ENCODE results near the gene C1orf53. TPM values are rescaled to one million over a fixed set of nuclear protein-coding genes. Genes with fewer than 3 reads are reported as not detected.

C1orf53 gene
- total RNA-seq, 1 experiment from 2014 or later = 15.1 TPM

- CTCF ChIA-PET = interaction anchor here (0.5 to 1.2 kb wide), 2 partner anchors 362 to 398 kb away, joined by 3 to 5 read pairs; no protein-coding TSS in a partner anchor
- intact Hi-C loops (cut with micrococcal nuclease) = loop anchor here (5.0 kb wide), 3 partner anchors 237 to 767 kb away; partner anchors contain the start of gene NEK7
- BruUV-seq (replicated peaks) = no TSS peak
- Mint-ChIP-seq H3K4me1 (ENCODE audit: insufficient read depth, unreplicated experiment) (peaks cover 17% of the 10 kb centered on the region), H3K27ac (ENCODE audit: low read depth, unreplicated experiment) (no peak overlapping the region), H3K9me3 (ENCODE audit: unreplicated experiment) (no peaks in the 10 kb centered on the region), H3K27me3 (ENCODE audit: insufficient read depth, unreplicated experiment) (no peaks in the 10 kb centered on the region), H3K36me3 (ENCODE audit: insufficient read depth, unreplicated experiment) (no peaks in the 10 kb centered on the region), H3K4me3 (ENCODE audit: unreplicated experiment) (no peak overlapping the region)
- DNase-seq (ENCODE audit: unreplicated experiment) = no peak
- POLR2A ChIA-PET = no interaction called here
- TF ChIP-seq, protein P1, sequence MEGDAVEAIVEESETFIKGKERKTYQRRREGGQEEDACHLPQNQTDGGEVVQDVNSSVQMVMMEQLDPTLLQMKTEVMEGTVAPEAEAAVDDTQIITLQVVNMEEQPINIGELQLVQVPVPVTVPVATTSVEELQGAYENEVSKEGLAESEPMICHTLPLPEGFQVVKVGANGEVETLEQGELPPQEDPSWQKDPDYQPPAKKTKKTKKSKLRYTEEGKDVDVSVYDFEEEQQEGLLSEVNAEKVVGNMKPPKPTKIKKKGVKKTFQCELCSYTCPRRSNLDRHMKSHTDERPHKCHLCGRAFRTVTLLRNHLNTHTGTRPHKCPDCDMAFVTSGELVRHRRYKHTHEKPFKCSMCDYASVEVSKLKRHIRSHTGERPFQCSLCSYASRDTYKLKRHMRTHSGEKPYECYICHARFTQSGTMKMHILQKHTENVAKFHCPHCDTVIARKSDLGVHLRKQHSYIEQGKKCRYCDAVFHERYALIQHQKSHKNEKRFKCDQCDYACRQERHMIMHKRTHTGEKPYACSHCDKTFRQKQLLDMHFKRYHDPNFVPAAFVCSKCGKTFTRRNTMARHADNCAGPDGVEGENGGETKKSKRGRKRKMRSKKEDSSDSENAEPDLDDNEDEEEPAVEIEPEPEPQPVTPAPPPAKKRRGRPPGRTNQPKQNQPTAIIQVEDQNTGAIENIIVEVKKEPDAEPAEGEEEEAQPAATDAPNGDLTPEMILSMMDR (IDR thresholded peaks at IDR 0.05; ENCODE audit: unreplicated experiment) = no peak
These were observed 17.6 kb downstream of the C1orf53 start for GRCh38 chr1:197920067-197920396.

- Mint-ChIP-seq H3K27ac (ENCODE audit: low read depth, unreplicated experiment) (no peak overlapping the region), H3K27me3 (ENCODE audit: insufficient read depth, unreplicated experiment) (no peaks in the 10 kb centered on the region)
These were observed 18.1 kb downstream of the C1orf53 start for GRCh38 chr1:197920414-197921117.

GRCh38 chr1:197921235-197922069 lies 19.0 kb downstream of the C1orf53 start:
- Mint-ChIP-seq H3K27ac (ENCODE audit: low read depth, unreplicated experiment) (no peak overlapping the region), H3K4me3 (ENCODE audit: unreplicated experiment) (no peak overlapping the region), H3K4me1 (ENCODE audit: insufficient read depth, unreplicated experiment) (peaks cover 11% of the 10 kb centered on the region), H3K36me3 (ENCODE audit: insufficient read depth, unreplicated experiment) (no peaks in the 10 kb centered on the region), H3K9me3 (ENCODE audit: unreplicated experiment) (no peaks in the 10 kb centered on the region), H3K27me3 (ENCODE audit: insufficient read depth, unreplicated experiment) (no peaks in the 10 kb centered on the region)
- BruUV-seq (replicated peaks) = no TSS peak
- CTCF ChIA-PET = interaction anchor here (0.7 to 3.0 kb wide), 5 partner anchors 12 to 394 kb away, joined by 3 to 15 read pairs (median 3); no protein-coding TSS in a partner anchor
- TF ChIP-seq, protein P1 (IDR thresholded peaks at IDR 0.05; ENCODE audit: unreplicated experiment) = no peak
- POLR2A ChIA-PET = no interaction called here
- intact Hi-C loops (cut with micrococcal nuclease) = loop anchor here (5.0 kb wide), 3 partner anchors 236 to 766 kb away; partner anchors contain the start of gene NEK7
- DNase-seq (ENCODE audit: unreplicated experiment) = no peak

More at GRCh38 chr1:197920414-197921117, 18.1 kb downstream of the C1orf53 start:
- Mint-ChIP-seq H3K4me3 (ENCODE audit: unreplicated experiment) (no peak overlapping the region), H3K36me3 (ENCODE audit: insufficient read depth, unreplicated experiment) (no peaks in the 10 kb centered on the region), H3K4me1 (ENCODE audit: insufficient read depth, unreplicated experiment) (peaks cover 15% of the 10 kb centered on the region), H3K9me3 (ENCODE audit: unreplicated experiment) (no peaks in the 10 kb centered on the region)
- no TSS peak for BruUV-seq (replicated peaks)
- ChIA-PET POLR2A (no interaction called here), CTCF (interaction anchor here (0.7 to 3.0 kb wide), 3 partner anchors 227 to 399 kb away, joined by 3 to 15 read pairs (median 5); no protein-coding TSS in a partner anchor)
- no peak for DNase-seq (ENCODE audit: unreplicated experiment)
- TF ChIP-seq, protein P1 (IDR thresholded peaks at IDR 0.05; ENCODE audit: unreplicated experiment) = no peak
- intact Hi-C loops (cut with micrococcal nuclease) = loop anchor here (5.0 kb wide), 3 partner anchors 237 to 767 kb away; partner anchors contain the start of gene NEK7

GRCh38 chr1:197922070-197922390 lies 19.6 kb downstream of the C1orf53 start:
- H3K27ac Mint-ChIP-seq (ENCODE audit: low read depth, unreplicated experiment) = no peak overlapping the region
- H3K36me3 Mint-ChIP-seq (ENCODE audit: insufficient read depth, unreplicated experiment) = no peaks in the 10 kb centered on the region
- no TSS peak for BruUV-seq (replicated peaks)
- TF ChIP-seq, protein P1 (IDR thresholded peaks at IDR 0.05; ENCODE audit: unreplicated experiment) = no peak
- H3K4me3 Mint-ChIP-seq (ENCODE audit: unreplicated experiment) = no peak overlapping the region
- H3K27me3 Mint-ChIP-seq (ENCODE audit: insufficient read depth, unreplicated experiment) = no peaks in the 10 kb centered on the region
- peaks cover 11% of the 10 kb centered on the region for H3K4me1 Mint-ChIP-seq (ENCODE audit: insufficient read depth, unreplicated experiment)
- no peaks in the 10 kb centered on the region for H3K9me3 Mint-ChIP-seq (ENCODE audit: unreplicated experiment)
- intact Hi-C loops (cut with micrococcal nuclease) = loop anchor here (5.0 kb wide), 3 partner anchors 235 to 765 kb away; partner anchors contain the start of gene NEK7
- DNase-seq (ENCODE audit: unreplicated experiment) = no peak
- ChIA-PET POLR2A (no interaction called here), CTCF (interaction anchor here (0.7 to 3.0 kb wide), 5 partner anchors 12 to 395 kb away, joined by 3 to 15 read pairs (median 3); no protein-coding TSS in a partner anchor)
